Left lung (tissue), 10 donors: ENCODE results near the gene BPIFA1. TPM values are rescaled to one million over a fixed set of nuclear protein-coding genes. Genes with fewer than 3 reads are reported as not detected.

Experiments used
- ATAC-seq: fragments of 200-7000 bp; cut with Tn5 transposase; one replicate; pipeline ENCODE4 v1.9.1; 2020; ENCODE audit warnings: moderate library complexity
- DNase-seq, 4 donors: peaks; one replicate each; pipeline ENCODE4 v3.0.0-alpha.2; 2013 to 2020
- H3K27ac ChIP-seq, 2 donors: fragments of 200-600 bp; sonication (generic) in 1 of 2; one replicate each; pipeline versions ENCODE4 v1.5.0 to v1.8.0; 2020 to 2021
- H3K27me3 ChIP-seq, 2 donors: fragments of 200-600 bp; sonication (generic) in 1 of 2; one replicate each; pipeline versions ENCODE4 v1.5.0 to v1.8.0; 2020 to 2021
- H3K36me3 ChIP-seq, 2 donors: fragments of 200-600 bp; sonication (generic) in 1 of 2; one replicate each; pipeline versions ENCODE4 v1.5.0 to v1.8.0; 2020 to 2021
- H3K4me1 ChIP-seq, 2 donors: fragments of 200-600 bp; one replicate each; pipeline ENCODE4 v1.8.0; 2021
- H3K4me3 ChIP-seq, 2 donors: fragments of 200-600 bp; sonication (generic) in 1 of 2; one replicate each; pipeline versions ENCODE4 v1.5.0 to v1.8.0; 2020 to 2021; ENCODE audit warnings: mild to moderate bottlenecking in 1 of 2
- H3K9me3 ChIP-seq, 2 donors: fragments of 200-600 bp; sonication (generic) in 1 of 2; one replicate each; pipeline versions ENCODE4 v1.5.0 to v1.8.0; 2020 to 2021
- intact Hi-C, 2 donors: fragments of 100-400 bp; cut with DNase I; formaldehyde crosslinking; loops; one replicate each; pipeline versions ENCODE4 v1.11.2 to v1.14.2; 2022
- polyA plus RNA-seq, 6 donors: library from polyadenylated mRNA; unstranded; fragments of 120-200 nt; gene quantifications; one replicate each; pipeline ENCODE4 v1.2.1, GENCODE V29; 2013; ENCODE audit not compliant: insufficient read length in 6 of 6
- total RNA-seq, 2 donors: library from RNA; stranded (reverse); fragmentation: NEBNext Ultra II Directional; extraction: Animal tissue kit (Norgen Biotek cat#: 25700); gene quantifications; one replicate each; pipeline ENCODE4 v1.2.1, GENCODE V29; 2021
- TF ChIP-seq, protein P1 (sequence below), 2 donors: fragments of 200-600 bp; sonication (generic) in 1 of 2; IDR thresholded peaks; one replicate each; pipeline versions ENCODE4 v1.5.0 to v1.8.0; 2021; ENCODE audit warnings: antibody characterized with exemption in 2 of 2
- donor health status: DM: no; HTN: yes; CAD: no.
- donor health status: DM: no; HTN: no; CAD: no.

BPIFA1 gene
- total and polyA plus RNA-seq, 8 donors, result 9.2 TPM; not detected in 7

DNA sequence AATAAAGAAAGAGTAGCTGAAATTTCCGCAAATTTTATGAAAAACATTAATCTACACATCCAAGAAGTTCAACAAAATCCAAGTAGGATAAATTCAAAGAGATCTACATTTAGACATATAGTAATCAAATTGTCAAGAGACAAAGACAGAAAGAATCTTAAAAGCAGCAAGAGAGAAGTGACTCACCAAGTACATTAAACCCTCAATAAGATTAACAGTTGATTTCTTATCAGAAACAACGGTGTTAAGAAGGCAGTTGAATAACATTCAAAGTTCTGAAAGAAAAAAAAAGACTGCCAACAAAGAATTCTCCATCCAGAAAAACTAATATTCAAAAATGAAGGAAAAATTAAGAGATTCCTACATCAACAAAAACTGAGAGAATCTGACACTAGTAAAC, 19.2 kb downstream of the BPIFA1 start:
- H3K27me3 ChIP-seq, result no peaks in the 10 kb centered on the region
- TF ChIP-seq, protein P1, sequence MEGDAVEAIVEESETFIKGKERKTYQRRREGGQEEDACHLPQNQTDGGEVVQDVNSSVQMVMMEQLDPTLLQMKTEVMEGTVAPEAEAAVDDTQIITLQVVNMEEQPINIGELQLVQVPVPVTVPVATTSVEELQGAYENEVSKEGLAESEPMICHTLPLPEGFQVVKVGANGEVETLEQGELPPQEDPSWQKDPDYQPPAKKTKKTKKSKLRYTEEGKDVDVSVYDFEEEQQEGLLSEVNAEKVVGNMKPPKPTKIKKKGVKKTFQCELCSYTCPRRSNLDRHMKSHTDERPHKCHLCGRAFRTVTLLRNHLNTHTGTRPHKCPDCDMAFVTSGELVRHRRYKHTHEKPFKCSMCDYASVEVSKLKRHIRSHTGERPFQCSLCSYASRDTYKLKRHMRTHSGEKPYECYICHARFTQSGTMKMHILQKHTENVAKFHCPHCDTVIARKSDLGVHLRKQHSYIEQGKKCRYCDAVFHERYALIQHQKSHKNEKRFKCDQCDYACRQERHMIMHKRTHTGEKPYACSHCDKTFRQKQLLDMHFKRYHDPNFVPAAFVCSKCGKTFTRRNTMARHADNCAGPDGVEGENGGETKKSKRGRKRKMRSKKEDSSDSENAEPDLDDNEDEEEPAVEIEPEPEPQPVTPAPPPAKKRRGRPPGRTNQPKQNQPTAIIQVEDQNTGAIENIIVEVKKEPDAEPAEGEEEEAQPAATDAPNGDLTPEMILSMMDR (IDR thresholded peaks at IDR 0.05), result no peak
- DNase-seq, result no peak
- no peak for ATAC-seq
- no peaks in the 10 kb centered on the region for H3K36me3 ChIP-seq
- H3K9me3 ChIP-seq, result no peaks in the 10 kb centered on the region
- no peak overlapping the region for H3K4me3 ChIP-seq
- H3K4me1 ChIP-seq, result no peaks in the 10 kb centered on the region
- intact Hi-C loops, result no loop called here
- H3K27ac ChIP-seq, result no peak overlapping the region

DNA sequence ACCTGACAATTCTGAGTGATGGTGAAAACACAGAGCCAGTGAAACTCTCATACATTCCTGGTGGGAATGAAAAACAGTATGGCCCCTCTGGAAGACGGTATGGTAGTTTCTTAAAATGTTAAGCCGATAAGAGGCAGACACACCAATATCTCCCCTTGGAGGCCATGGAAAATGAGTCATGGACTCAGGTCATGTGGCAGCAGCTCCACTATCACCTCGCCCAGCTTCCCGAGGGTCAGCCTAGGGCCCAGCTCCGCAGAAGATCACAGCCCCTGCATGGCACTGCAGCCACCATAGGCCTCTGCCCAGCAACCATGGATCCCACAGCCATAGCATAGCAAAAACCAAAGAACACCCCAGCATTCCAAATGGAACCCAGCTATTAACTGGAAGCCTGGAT, 21.4 kb downstream of the BPIFA1 start:
- Histone ChIP-seq H3K36me3 (no peaks in the 10 kb centered on the region), H3K4me1 (no peaks in the 10 kb centered on the region), H3K9me3 (peaks cover 0 to 7% of the 10 kb centered on the region in 2 donors), H3K27ac (no peak overlapping the region), H3K4me3 (no peak overlapping the region), H3K27me3 (no peaks in the 10 kb centered on the region)
- intact Hi-C loops, result no loop called here
- no peak for DNase-seq
- no peak for ATAC-seq
- TF ChIP-seq, protein P1 (IDR thresholded peaks at IDR 0.05), result no peak

DNA sequence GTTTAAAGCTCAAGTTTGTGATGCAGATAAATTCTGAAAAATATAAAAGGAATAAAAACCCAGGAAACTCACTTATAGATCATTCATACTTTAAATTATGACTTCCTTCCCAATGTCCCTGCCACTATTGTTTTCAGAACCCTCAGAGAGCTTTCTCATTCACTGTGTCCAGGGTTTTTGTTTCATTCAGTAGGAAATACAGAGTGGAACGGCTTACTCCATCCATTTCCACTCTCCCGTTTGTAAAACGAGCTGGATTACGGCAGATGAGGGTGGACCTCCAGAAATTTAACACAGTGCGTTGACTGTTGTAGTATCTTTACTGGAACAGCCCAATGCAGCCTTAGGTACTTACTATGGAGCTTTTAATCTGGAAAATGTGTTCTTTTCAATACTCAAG, 23.6 kb downstream of the BPIFA1 start:
- TF ChIP-seq, protein P1 (IDR thresholded peaks at IDR 0.05), result no peak
- intact Hi-C loops, result no loop called here
- DNase-seq, result no peak

DNA sequence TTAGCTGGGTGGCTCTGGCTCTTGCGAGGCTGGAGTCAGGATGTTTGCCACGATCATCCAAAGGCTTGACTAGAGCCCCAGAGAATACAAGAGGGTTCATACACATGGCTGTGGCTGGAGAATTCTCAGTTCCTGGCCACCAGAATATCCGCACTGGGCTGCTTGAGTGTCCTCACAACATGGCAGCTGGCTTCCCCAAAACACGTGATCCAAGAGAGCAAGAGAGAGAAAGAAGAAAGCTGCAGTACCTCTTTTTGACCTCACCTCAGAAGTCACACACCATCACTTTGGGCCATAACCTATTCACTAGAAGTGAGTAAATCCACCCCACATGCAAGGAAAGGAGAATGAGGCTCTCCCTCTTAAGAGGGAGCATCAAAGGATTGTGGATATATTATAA, 25.7 kb downstream of the BPIFA1 start:
- peaks cover 0 to 7% of the 10 kb centered on the region in 2 donors for H3K27me3 ChIP-seq
- no peak overlapping the region for H3K4me3 ChIP-seq
- ATAC-seq (no peak), DNase-seq (no peak)
- intact Hi-C loops, result no loop called here
- TF ChIP-seq, protein P1 (IDR thresholded peaks at IDR 0.05), result no peak
- H3K4me1 ChIP-seq, result peaks cover 0 to 5% of the 10 kb centered on the region in 2 donors
- no peaks in the 10 kb centered on the region for H3K36me3 ChIP-seq
- H3K27ac ChIP-seq, result peak overlapping the region in 1 of 2 donors; percentile 67
- peaks cover 0 to 7% of the 10 kb centered on the region in 2 donors for H3K9me3 ChIP-seq

More for the DNA sequence above, 23.6 kb downstream of the BPIFA1 start:
- Histone ChIP-seq H3K36me3 (no peaks in the 10 kb centered on the region), H3K9me3 (peaks cover 0 to 7% of the 10 kb centered on the region in 2 donors), H3K27me3 (peaks cover 0 to 5% of the 10 kb centered on the region in 2 donors), H3K27ac (no peak overlapping the region), H3K4me1 (peaks cover 0 to 5% of the 10 kb centered on the region in 2 donors), H3K4me3 (no peak overlapping the region)
- ATAC-seq, result no peak

DNA sequence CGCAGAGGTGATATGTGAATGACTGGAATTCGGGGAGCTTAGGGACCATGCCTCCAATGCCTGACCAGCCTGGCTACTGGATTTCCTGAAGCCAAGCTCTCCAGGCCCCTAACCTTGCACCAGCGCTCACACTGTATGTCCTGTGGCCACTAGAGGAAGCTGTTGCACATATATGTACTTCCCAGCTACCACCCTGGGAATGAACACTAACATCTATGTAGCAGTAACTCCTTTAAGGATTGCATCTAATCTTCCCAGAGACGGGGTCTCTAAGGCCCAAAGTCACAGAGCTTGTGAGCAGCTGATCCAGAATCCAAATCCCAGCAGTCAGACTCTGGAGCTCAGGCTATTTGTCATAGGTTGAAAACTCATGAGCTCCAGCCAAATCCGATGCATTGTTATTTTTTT, 26.9 kb downstream of the BPIFA1 start:
- Histone ChIP-seq H3K9me3 (peaks cover 0 to 7% of the 10 kb centered on the region in 2 donors), H3K4me3 (no peak overlapping the region), H3K36me3 (no peaks in the 10 kb centered on the region), H3K27me3 (peaks cover 0 to 12% of the 10 kb centered on the region in 2 donors), H3K27ac (peak overlapping the region in 1 of 2 donors; percentile 67), H3K4me1 (peaks cover 0 to 9% of the 10 kb centered on the region in 2 donors)
- intact Hi-C loops, result no loop called here
- TF ChIP-seq, protein P1 (IDR thresholded peaks at IDR 0.05), result peak in 1 of 2 donors; percentile 49
- ATAC-seq (peak; percentile 95), DNase-seq (peak in 2 of 4 donors; percentile 24 to 54)
